ENCODE data around the gene UBAC1.
"Not testable (repeated sequence)": the region's sequence is repeated elsewhere in the genome, so short reads cannot be mapped to it uniquely, and the experiment has no call there.

UBAC1 gene

GRCh38 chr9:135955934-135956801 lies 5.0 kb downstream of the UBAC1 start:
- no peak for DNase-seq

GRCh38 chr9:135952664-135953206 lies 8.4 kb downstream of the UBAC1 start:
- DNase-seq: no peak

DNA sequence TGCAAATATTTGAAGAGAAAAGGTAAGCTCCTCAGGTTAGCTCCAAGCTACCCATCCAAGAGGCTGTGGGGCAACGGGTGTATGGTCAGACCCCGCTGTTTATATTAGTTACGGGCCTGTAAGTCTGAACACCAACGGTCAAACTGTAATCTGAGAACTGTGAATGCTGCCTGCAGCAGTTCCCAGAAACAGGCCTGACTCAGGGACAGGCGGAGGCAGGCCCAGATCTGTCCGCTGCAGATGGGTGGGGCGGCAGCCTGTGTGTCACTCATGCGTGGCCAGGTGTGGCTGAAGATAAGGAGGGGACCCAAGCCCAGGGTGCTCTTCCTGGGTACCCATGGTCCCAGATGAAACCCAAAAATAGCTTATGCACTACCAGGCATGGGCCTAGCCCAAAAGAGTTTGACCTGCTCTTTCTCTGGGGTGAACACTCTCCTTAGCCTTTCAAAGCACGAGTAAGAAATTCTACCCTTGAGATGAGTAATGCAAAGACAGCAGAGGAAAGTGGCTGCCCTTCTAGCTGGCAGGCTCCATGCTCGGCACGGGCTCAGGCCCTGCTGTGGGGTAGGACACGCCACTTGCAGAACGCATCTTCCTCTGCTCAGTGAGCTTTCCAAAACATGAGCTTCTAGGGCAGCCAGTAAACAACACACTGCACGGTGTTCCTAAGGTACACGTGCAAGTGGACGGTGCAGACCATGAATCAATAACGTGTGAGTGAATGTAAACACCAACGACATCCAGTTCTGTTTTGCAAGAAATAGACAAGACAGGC lies 9.1 kb downstream of the UBAC1 start:
- no peak for DNase-seq

DNA sequence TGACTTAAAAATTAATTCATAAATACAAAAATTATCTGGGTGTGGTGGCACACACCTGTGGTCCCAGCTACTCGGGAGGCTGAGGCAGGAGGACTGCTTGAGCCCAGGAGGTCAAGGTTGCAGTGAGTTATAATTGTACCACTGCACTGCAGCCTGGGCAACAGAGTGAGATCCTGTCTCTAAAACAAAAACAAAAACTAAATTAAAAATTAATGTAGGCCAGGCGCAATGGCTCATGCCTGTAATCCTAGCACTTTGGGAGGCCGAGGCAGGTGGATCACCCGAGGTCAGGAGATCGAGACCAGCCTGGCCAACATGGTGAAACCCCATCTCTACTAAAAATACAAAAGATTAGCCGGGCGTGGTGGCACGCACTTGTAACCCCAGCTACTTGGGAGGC lies 9.9 kb downstream of the UBAC1 start:
- not testable (repeated sequence) for DNase-seq

- not testable (repeated sequence) for DNase-seq
Measured at GRCh38 chr9:135950841-135951240, 10.3 kb downstream of the UBAC1 start.

- DNase-seq: no peak
Measured at GRCh38 chr9:135950135-135950682, 11.0 kb downstream of the UBAC1 start.

- DNase-seq: no peak
Measured at GRCh38 chr9:135949501-135950134, 11.6 kb downstream of the UBAC1 start.

GRCh38 chr9:135948968-135949367 lies 12.2 kb downstream of the UBAC1 start:
- no peak for DNase-seq

DNA sequence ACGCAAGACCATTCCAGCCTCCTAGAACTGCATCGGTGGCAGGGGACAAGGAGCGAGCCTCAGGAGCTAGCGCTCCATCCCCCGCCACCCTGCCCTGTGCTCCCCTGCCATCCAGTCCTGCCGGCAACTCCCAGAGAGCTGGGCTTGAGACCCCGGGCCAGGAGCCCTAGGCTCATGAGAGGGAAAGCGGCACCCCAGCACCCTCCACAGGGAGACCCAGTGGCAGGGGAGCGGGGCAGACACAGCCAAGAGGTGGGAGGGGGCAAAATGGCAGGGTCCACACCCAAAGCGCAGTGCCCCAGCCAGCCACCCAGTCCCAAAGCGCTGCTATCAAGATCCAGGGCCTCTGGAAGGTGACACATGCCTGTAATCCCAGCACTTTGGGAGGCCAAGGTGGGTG lies 12.7 kb downstream of the UBAC1 start:
- no peak for DNase-seq

GRCh38 chr9:135947582-135947981 lies 13.6 kb downstream of the UBAC1 start:
- no peak for DNase-seq

GRCh38 chr9:135947105-135947504 lies 14.1 kb downstream of the UBAC1 start:
- not testable (repeated sequence) for DNase-seq

DNA sequence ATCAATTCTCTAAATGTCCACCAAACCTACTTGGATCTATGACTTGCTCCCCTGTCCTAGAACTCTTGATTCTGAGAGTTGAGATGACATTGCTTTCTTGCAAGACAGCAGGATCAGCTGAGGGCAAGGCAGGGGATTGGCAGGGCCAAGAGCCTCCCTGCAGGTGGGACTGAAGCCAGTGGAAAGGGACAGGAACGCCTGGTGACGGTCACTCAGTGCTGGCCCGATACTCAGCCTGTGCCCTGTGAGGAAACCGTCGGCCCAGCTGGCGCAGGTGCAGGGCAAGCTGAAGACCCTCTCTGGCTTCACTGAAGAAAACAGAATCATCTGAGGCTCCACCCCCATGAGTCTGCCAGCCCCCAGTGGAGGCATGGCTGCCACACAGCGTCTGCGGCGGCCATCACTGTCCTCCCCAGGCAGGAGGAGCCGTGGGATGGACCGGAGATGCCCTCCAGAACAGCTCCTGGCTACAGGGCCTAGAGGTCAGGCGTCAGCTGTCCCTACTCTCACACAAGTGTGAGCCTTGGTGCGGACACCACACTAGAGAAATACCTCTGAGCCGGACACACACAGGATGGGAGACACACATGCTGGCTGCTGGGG lies 14.7 kb downstream of the UBAC1 start:
- DNase-seq: no peak

DNA sequence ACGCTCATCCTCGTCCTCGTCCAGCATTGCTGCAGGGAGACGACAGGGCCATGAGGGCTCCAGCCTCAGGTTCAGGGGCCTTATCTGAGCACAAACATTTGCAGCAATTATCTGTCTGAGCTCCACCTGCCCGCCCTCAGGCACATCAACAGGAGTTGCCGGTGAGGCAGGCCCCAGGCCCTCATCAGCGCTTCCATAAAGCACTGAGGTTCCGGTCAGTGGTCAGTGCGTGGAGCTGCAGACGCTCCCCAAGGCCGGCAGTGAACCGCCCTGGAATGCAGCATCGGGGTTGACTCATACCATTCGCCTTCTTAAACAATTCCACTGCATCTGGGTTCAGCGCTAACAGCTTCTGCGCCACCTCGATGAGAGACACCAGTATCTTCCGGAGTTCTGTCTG lies 15.2 kb downstream of the UBAC1 start:
- no peak for DNase-seq

DNA sequence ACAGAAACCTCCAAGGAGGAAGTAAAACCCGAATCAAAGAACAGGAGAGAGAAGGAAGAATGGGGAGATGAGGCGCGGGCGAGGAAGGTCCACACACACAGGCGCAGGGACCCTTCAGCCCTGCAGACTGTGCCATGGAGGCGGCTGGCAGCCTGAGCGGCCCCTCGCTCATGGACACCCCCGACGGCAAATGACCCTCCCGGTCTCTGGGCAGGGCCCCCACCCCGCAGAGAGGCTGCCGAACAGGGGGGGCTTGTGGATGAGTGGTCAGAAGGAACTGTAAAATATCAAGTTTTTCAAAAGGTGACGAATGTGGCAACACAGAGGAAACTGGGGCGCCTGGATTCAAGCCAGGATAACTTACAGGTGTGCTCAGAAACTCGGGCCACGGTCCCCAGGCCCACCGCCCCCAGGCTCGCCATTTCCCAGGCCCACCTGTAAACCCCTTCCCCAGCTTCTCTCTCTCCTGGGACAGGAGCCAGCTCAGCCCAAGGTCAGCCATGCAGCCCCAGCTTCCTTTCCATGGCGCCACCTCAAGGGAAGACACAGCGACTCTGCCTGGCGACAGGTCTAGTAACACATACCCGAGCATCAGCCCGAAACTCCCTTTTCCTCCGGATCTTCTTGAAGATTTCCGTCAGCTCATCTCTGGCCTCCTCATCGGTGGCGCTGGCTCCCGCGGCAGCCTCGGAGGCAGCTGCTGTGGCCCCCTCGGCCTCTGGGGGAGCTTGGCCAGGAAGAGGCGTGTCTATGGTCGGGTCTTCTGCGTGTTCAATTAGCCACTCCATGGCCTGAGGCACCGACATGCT lies 16.5 kb downstream of the UBAC1 start:
- DNase-seq: no peak

GRCh38 chr9:135943604-135944003 lies 17.6 kb downstream of the UBAC1 start:
- DNase-seq: not testable (repeated sequence)

DNA sequence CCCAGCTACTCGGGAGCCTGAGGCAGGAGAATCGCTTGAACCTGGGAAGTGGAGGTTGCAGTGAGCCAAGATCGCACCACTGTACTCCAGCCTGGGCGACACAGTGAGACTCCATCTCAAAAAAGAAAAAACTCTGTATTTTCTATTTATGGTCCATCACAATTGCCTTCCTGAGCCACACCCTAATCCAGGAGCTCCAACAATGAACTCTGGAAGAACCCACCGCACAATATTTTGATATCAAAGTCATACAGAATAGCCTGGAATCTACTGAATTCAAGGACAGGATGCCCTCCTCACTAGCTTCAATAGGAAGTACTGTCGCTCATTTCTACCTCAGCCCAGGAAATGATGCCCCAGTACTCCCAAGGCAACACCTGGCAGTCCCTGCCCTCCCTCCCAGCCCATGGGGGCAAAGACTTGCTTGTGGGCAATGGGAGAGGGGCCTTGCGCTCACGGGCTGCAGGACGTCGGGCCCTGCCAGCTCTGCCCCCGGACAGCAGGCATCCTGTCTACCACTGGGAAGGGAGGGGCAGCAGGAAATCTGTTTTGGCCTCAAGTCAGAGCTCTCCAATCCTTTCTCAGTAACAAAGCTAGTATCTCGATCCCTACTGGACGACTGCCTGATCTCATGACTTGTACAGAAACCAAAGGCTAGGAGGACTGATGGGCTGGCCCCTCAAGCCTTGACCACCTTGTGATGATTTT lies 19.7 kb downstream of the UBAC1 start:
- DNase-seq: no peak

- DNase-seq: peak in 2 of 4 experiments; percentile 26 to 38
Measured at GRCh38 chr9:135939351-135940265, 21.6 kb downstream of the UBAC1 start.

DNA sequence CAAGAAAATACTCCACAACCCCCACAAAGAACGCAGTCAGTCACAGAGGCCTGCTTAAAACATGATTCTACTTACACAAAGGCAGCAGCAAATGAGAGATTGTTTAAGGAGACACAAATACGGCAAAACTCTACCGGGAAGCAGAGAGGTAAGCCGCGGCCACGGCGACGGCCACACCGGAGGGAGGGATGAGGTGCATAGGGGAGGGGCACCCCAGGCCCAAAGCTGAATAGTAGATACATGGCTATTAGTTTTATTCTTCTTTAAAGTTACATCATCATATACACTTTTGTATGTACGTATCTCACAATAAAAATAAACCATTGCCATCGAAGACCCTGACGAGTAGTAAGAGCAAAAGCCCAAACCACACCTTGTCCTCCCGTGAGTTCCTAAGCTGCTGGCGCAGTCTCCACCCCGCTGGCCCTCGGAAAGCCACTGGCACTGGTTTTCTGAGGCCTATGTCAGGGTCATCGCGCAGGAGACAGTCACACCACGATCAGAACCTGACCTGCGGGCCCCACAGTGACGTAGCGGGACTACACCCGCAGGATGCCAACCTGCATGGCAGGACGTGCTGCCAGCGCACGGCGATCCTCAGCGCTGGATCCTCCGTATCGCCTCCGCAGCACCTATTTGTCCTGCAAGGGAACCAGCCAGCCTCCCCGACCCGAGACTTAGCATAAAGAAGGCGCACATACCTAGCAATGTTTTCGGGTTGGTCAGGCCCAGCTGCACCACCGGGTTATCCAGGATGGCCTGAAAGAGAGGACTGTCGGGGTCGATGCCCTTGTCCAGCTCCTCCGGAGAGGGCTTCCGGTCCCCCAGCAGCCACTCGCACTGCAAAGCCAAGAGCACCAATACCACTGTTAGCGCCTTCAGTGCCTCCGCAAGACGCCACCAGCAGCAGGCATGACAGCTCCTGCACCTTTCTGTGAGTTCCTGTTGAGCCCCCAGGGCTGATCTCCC lies 23.4 kb downstream of the UBAC1 start:
- DNase-seq: no peak

GRCh38 chr9:135933114-135933513 lies 28.1 kb downstream of the UBAC1 start:
- DNase-seq: no peak
